HEK293T (cell line): ENCODE results near the gene USP36.

Experiments used
- CTCF ChIA-PET: fragments of 350-600 bp; formaldehyde crosslinking; extraction: SDS; loops from one replicate; lab custom pipeline; 2021; ENCODE audit warnings: antibody characterized with exemption, inconsistent platforms; lab: Yijun Ruan, JAX
- POLR2A ChIA-PET: fragments of 350-600 bp; formaldehyde crosslinking; extraction: SDS; loops from one replicate; lab custom pipeline; 2020; ENCODE audit warnings: antibody characterized with exemption, inconsistent platforms; lab: Yijun Ruan, JAX
- DNase-seq: peaks from one replicate; pipeline ENCODE4 v3.0.0; 2012; ENCODE audit warnings: mixed read lengths; ENCODE audit errors: extremely low spot score
- ARNT ChIP-seq: fragments of 450-650 bp; IDR thresholded peaks from 2 replicates; pipeline ENCODE4 v1.6.1; 2017; ENCODE audit warnings: mild to moderate bottlenecking
- BHLHE40 ChIP-seq: fragments of 450-650 bp; IDR thresholded peaks from 2 replicates; pipeline ENCODE4 v1.6.1; 2016; ENCODE audit warnings: mild to moderate bottlenecking, moderate library complexity, borderline replicate concordance
- CTBP1 ChIP-seq: fragments of 450-650 bp; IDR thresholded peaks from 2 replicates; pipeline ENCODE4 v1.6.1; 2016; ENCODE audit warnings: borderline replicate concordance
- ELF4 ChIP-seq: fragments of 450-650 bp; IDR thresholded peaks from 2 replicates; pipeline ENCODE4 v1.6.1; 2017; ENCODE audit warnings: antibody characterized with exemption
- FOXA1 ChIP-seq: fragments of 450-650 bp; IDR thresholded peaks from 2 replicates; pipeline ENCODE4 v1.6.1; 2016; ENCODE audit warnings: mild to moderate bottlenecking
- FOXK2 ChIP-seq: fragments of 450-650 bp; IDR thresholded peaks from 2 replicates; pipeline ENCODE4 v1.6.1; 2016; ENCODE audit warnings: mild to moderate bottlenecking
- FOXM1 ChIP-seq: fragments of 450-650 bp; IDR thresholded peaks from 2 replicates; pipeline ENCODE4 v1.6.1; 2017; ENCODE audit warnings: mild to moderate bottlenecking, borderline replicate concordance
- HDGF ChIP-seq: fragments of 450-650 bp; IDR thresholded peaks from 2 replicates; pipeline ENCODE4 v1.6.1; 2017; ENCODE audit warnings: antibody characterized with exemption, borderline replicate concordance
- L3MBTL2 ChIP-seq: fragments of 450-650 bp; conservative IDR thresholded peaks from 2 replicates; pipeline ENCODE4 v1.6.1; 2016; ENCODE audit warnings: mild to moderate bottlenecking
- LEF1 ChIP-seq: fragments of 450-650 bp; IDR thresholded peaks from 2 replicates; pipeline ENCODE4 v1.6.1; 2017; ENCODE audit warnings: mild to moderate bottlenecking, borderline replicate concordance
- NFRKB ChIP-seq: fragments of 450-650 bp; IDR thresholded peaks from 2 replicates; pipeline ENCODE4 v1.6.1; 2016; ENCODE audit warnings: mild to moderate bottlenecking, moderate library complexity
- PKNOX1 ChIP-seq: fragments of 450-650 bp; IDR thresholded peaks from 2 replicates; pipeline ENCODE4 v1.6.1; 2016
- SP1 ChIP-seq: fragments of 450-650 bp; IDR thresholded peaks from 2 replicates; pipeline ENCODE4 v1.6.1; 2017
- SUZ12 ChIP-seq: fragments of 450-650 bp; IDR thresholded peaks from 2 replicates; pipeline ENCODE4 v1.6.1; 2016; ENCODE audit warnings: mild to moderate bottlenecking
- TARDBP ChIP-seq: fragments of 450-650 bp; IDR thresholded peaks from 2 replicates; pipeline ENCODE4 v1.6.1; 2016
- ZNF384 ChIP-seq: fragments of 450-650 bp; IDR thresholded peaks from 2 replicates; pipeline ENCODE4 v1.6.1; 2016

Gene USP36

GRCh38 chr17:78803186-78803845, 37.3 kb downstream of the USP36 start:
- CTCF ChIA-PET = no interaction called here
- TF ChIP-seq NFRKB (no peak), FOXK2 (no peak), HDGF (no peak), ARNT (no peak), FOXA1 (no peak), SP1 (no peak), BHLHE40 (no peak), FOXM1 (no peak), ZNF384 (no peak), ELF4 (no peak), SUZ12 (no peak), L3MBTL2 (no peak)
- DNase-seq = no peak
- POLR2A ChIA-PET = no interaction called here

DNA sequence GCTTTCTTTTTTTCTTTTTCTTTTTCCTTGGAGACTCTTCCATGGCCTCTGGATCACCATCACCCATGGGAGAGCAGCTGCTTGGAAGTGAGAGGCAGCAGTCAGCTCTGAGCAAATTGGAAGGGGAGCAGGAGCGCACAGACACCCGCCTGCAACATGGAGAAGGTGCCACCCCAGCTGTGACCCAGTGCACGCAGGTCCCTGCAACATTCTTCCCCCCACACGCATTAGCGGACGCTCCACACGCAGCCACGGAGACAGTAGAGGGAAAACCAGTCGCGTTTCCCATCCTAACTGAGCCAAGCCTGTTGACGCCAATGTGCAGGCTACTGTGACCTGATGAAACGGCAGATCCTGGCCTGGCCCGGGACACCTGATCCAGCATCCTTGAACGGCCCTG, 38.2 kb downstream of the USP36 start:
- TF ChIP-seq L3MBTL2 (no peak), FOXK2 (no peak), SUZ12 (no peak), TARDBP (no peak), HDGF (no peak), SP1 (no peak)
- ChIA-PET CTCF (interaction anchor here (0.6 kb wide), 1 partner anchor 201 kb away, joined by 3 read pairs; no protein-coding TSS in a partner anchor), POLR2A (no interaction called here)
- DNase-seq = no peak

DNA sequence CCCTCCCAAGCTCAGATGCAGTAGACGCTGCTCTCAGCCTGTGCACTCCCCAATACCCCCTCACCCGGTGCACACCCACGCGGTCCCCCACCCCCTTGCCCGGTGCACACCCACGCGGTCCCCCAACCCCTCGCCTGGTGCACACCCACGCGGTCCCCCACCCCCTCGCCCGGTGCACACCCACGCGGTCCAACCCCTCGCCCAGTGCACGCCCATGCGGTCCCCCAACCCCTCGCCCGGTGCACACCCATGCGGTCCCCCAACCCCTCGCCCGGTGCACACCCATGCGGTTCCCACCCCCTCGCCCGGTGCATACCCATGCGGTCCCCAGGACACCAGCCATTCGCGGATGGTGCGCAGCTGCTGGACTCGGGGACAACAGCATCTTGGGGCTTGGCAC, 38.6 kb downstream of the USP36 start:
- TF ChIP-seq NFRKB (no peak), ARNT (no peak), FOXM1 (no peak), FOXA1 (no peak), HDGF (no peak), PKNOX1 (no peak), SUZ12 (no peak), L3MBTL2 (no peak), ELF4 (no peak), LEF1 (no peak), TARDBP (no peak), CTBP1 (no peak), BHLHE40 (no peak), ZNF384 (no peak), SP1 (no peak), FOXK2 (no peak)
- ChIA-PET POLR2A (no interaction called here), CTCF (no interaction called here)
- DNase-seq = no peak

- DNase-seq = no peak
- TF ChIP-seq CTBP1 (no peak), SP1 (no peak), FOXM1 (no peak), FOXK2 (no peak), ELF4 (no peak), FOXA1 (no peak)
- CTCF ChIA-PET = interaction anchor here (1.3 kb wide), 1 partner anchor 10 kb away, joined by 4 read pairs; no protein-coding TSS in a partner anchor
- POLR2A ChIA-PET = no interaction called here
These were observed 40.3 kb downstream of the USP36 start for GRCh38 chr17:78800132-78800931.

DNA sequence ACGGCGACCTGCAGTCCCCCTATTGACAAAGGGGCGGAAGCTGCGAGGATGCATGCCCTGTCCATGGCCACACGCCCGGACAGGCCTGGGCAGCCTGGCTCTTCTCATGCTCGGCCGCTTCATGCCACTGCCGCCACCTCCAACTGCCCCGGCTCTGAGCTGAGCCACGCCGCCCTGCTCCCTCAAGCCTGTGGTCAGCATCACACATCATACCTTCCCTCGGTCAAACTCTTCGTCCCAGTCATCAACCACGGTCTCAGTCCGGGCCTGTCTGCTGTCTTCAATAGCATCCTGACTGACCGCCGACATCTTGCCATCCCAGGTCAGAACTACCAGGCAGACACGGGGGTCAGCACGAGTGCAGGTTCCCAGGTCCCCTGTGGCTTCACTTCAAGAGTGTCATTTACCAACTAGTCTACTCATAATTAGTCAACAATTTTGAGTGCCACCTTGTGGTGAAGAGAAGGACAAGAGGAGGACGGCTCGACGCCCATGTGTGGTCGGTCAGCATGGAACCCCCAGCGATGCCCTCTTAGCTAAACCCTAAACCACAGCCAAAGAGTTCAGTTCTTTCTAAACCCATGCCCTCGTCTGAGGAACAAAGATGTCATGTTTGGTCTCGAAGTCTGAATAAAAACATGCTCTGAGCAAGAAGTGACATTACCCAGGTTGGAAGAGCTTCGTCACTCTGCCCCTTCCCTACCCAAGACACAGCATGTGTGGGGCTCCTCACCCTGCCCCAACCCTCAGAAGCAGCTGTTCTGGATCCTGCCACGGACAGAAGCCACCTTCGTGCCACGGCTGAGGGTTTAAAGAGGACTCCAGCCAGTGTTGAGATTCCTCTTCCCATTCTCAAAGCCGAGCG, 41.7 kb downstream of the USP36 start:
- POLR2A ChIA-PET = no interaction called here
- TF ChIP-seq ELF4 (no peak), HDGF (no peak), NFRKB (no peak), TARDBP (no peak), PKNOX1 (no peak), SUZ12 (no peak), SP1 (no peak), FOXM1 (no peak), FOXK2 (no peak), LEF1 (no peak), BHLHE40 (no peak)
- CTCF ChIA-PET = interaction anchor here (1.3 kb wide), 1 partner anchor 8 kb away, joined by 4 read pairs; no protein-coding TSS in a partner anchor
- no peak for DNase-seq
